SU-DHL-6 (cell line): ENCODE measurements around the gene LSM7.

Experiments used
- H2AFZ ChIP-seq: fragments of 200-600 bp; sonication (generic); 2 replicates; pipeline ENCODE4 v1.6.1; 2014; ENCODE audit warnings: low read depth, mild to moderate bottlenecking, moderate library complexity, mixed read lengths, antibody characterized with exemption, low read length; ENCODE audit not compliant: severe bottlenecking
- H3F3A ChIP-seq: fragments of 200-600 bp; shearing (Covaris generic); 2 replicates; pipeline ENCODE4 v1.6.0; 2016; ENCODE audit warnings: antibody characterized with exemption, mild to moderate bottlenecking; ENCODE audit not compliant: insufficient read depth
- H3K27ac ChIP-seq: fragments of 200-600 bp; sonication (generic); 2 replicates; pipeline ENCODE4 v1.5.1; 2016; ENCODE audit warnings: low read depth, mild to moderate bottlenecking, low read length, moderate library complexity, mixed read lengths
- H3K27me3 ChIP-seq: fragments of 200-600 bp; sonication (generic), shearing (Covaris generic); 2 replicates; pipeline ENCODE4 v1.6.0; 2014; ENCODE audit warnings: mild to moderate bottlenecking, low read length
- H3K36me3 ChIP-seq: fragments of 200-600 bp; sonication (generic); 2 replicates; pipeline ENCODE4 v1.6.1; 2014; ENCODE audit warnings: mild to moderate bottlenecking, low read length, mixed read lengths
- H3K4me2 ChIP-seq: fragments of 300-600, 200-600 bp; shearing (Covaris generic), sonication (generic); 2 replicates; pipeline ENCODE4 v1.6.0; 2014; ENCODE audit warnings: low read length, low read depth, mild to moderate bottlenecking; ENCODE audit not compliant: poor library complexity, severe bottlenecking
- H3K4me3 ChIP-seq: fragments of 200-600 bp; sonication (generic); 2 replicates; pipeline ENCODE4 v1.5.1; 2014; ENCODE audit warnings: antibody characterized with exemption, low read length, mild to moderate bottlenecking, mixed read lengths; ENCODE audit not compliant: insufficient read depth, poor library complexity, severe bottlenecking
- H3K79me2 ChIP-seq: fragments of 200-600 bp; sonication (generic); 2 replicates; pipeline ENCODE4 v1.6.1; 2014; ENCODE audit warnings: mild to moderate bottlenecking, low read length, moderate library complexity; ENCODE audit not compliant: insufficient read depth
- H3K9ac ChIP-seq: fragments of 200-600 bp; sonication (generic); 2 replicates; pipeline ENCODE4 v1.7.0; 2014; ENCODE audit warnings: mild to moderate bottlenecking, low read length
- H3K9me2 ChIP-seq: fragments of 200-600 bp; sonication (generic); replicated peaks from 2 replicates; pipeline ENCODE4 v1.6.1; 2014; ENCODE audit warnings: low read length; ENCODE audit not compliant: insufficient read depth
- H3K9me3 ChIP-seq: fragments of 200-600 bp; sonication (generic); 2 replicates; pipeline ENCODE4 v1.6.1; 2014; ENCODE audit warnings: low read length, mixed read lengths; ENCODE audit not compliant: insufficient read depth
- H4K20me1 ChIP-seq: fragments of 200-600 bp; sonication (generic); 2 replicates; pipeline ENCODE4 v1.6.1; 2014; ENCODE audit warnings: low read depth, mild to moderate bottlenecking, antibody characterized with exemption, low read length, moderate library complexity, mixed read lengths
- CTCF ChIP-seq: fragments of 200-600 bp; sonication (generic); IDR thresholded peaks from one replicate; pipeline ENCODE4 v1.5.1; 2017; ENCODE audit warnings: antibody characterized with exemption, mild to moderate bottlenecking, low read length, moderate library complexity; ENCODE audit not compliant: insufficient read depth, poor library complexity, severe bottlenecking
- EZH2phosphoT487 ChIP-seq: fragments of 200-600 bp; sonication (generic), shearing (Covaris generic); conservative IDR thresholded peaks from 2 replicates; pipeline ENCODE4 v1.6.1; 2018; ENCODE audit warnings: mild to moderate bottlenecking, antibody characterized with exemption, low read length, moderate library complexity, mixed read lengths

The LSM7 gene

GRCh38 chr19:2358548-2359173, 30.3 kb upstream of the LSM7 start:
- no peak for TF ChIP-seq CTCF
- TF ChIP-seq EZH2phosphoT487, result no peak

GRCh38 chr19:2357279-2358206, 29.2 kb upstream of the LSM7 start:
- no peak overlapping the region for H2AFZ ChIP-seq
- no peak for TF ChIP-seq CTCF
- TF ChIP-seq EZH2phosphoT487, result no peak

More at GRCh38 chr19:2358548-2359173, 30.3 kb upstream of the LSM7 start:
- H3K27me3 ChIP-seq, result no peaks in the 10 kb centered on the region
- H3K4me2 ChIP-seq, result no peak overlapping the region
- no peaks in the 10 kb centered on the region for H3K9me3 ChIP-seq
- H3K4me3 ChIP-seq, result no peak overlapping the region
- H2AFZ ChIP-seq, result no peak overlapping the region
- H3K27ac ChIP-seq, result no peak overlapping the region
- H3K9ac ChIP-seq, result no peak overlapping the region
- no peaks in the 10 kb centered on the region for H3K36me3 ChIP-seq
- no peaks in the 10 kb centered on the region for H3F3A ChIP-seq
- H3K79me2 ChIP-seq, result no peaks in the 10 kb centered on the region
- no peaks in the 10 kb centered on the region for H4K20me1 ChIP-seq
- H3K9me2 ChIP-seq, result no peaks in the 10 kb centered on the region

GRCh38 chr19:2356036-2356646, 27.8 kb upstream of the LSM7 start:
- Histone ChIP-seq H3K36me3 (no peaks in the 10 kb centered on the region), H3K9me3 (no peaks in the 10 kb centered on the region), H3K9ac (no peak overlapping the region), H3K79me2 (no peaks in the 10 kb centered on the region), H2AFZ (no peak overlapping the region), H4K20me1 (no peaks in the 10 kb centered on the region), H3K27ac (no peak overlapping the region), H3F3A (no peaks in the 10 kb centered on the region), H3K4me2 (no peak overlapping the region), H3K27me3 (no peaks in the 10 kb centered on the region), H3K4me3 (no peak overlapping the region), H3K9me2 (no peaks in the 10 kb centered on the region)
- TF ChIP-seq CTCF (no peak), EZH2phosphoT487 (no peak)

More at GRCh38 chr19:2357279-2358206, 29.2 kb upstream of the LSM7 start:
- H3K36me3 ChIP-seq, result no peaks in the 10 kb centered on the region
- H3K79me2 ChIP-seq, result no peaks in the 10 kb centered on the region
- H3K9me2 ChIP-seq, result no peaks in the 10 kb centered on the region
- H3K27me3 ChIP-seq, result no peaks in the 10 kb centered on the region
- H3K4me2 ChIP-seq, result no peak overlapping the region
- H3F3A ChIP-seq, result no peaks in the 10 kb centered on the region
- H3K27ac ChIP-seq, result no peak overlapping the region
- H3K9me3 ChIP-seq, result no peaks in the 10 kb centered on the region
- H3K9ac ChIP-seq, result no peak overlapping the region
- H4K20me1 ChIP-seq, result no peaks in the 10 kb centered on the region
- no peak overlapping the region for H3K4me3 ChIP-seq
